Measurements from ENCODE around the gene PDE1A.

Gene PDE1A

GRCh38 chr2:182115258-182115657, 311.6 kb downstream of the PDE1A start:
- Histone ChIP-seq H3K9me3 (ENCODE audit: control insufficient read depth, insufficient read depth, low read length) (no peaks in the 10 kb centered on the region), H3K4me1 (ENCODE audit: control insufficient read depth, insufficient read depth, low read length) (no peaks in the 10 kb centered on the region), H3K4me3 (ENCODE audit: low read depth, low read length) (no peak overlapping the region), H3K27me3 (ENCODE audit: control insufficient read depth, insufficient read depth, low read length) (no peaks in the 10 kb centered on the region), H3K9ac (ENCODE audit: low read depth, low read length) (no peak overlapping the region), H3K36me3 (ENCODE audit: control insufficient read depth, insufficient read depth, low read length) (no peaks in the 10 kb centered on the region)

GRCh38 chr2:182113334-182113733, 313.5 kb downstream of the PDE1A start:
- Histone ChIP-seq H3K36me3 (ENCODE audit: control insufficient read depth, insufficient read depth, low read length) (no peaks in the 10 kb centered on the region), H3K9ac (ENCODE audit: low read depth, low read length) (no peak overlapping the region), H3K27me3 (ENCODE audit: control insufficient read depth, insufficient read depth, low read length) (no peaks in the 10 kb centered on the region), H3K9me3 (ENCODE audit: control insufficient read depth, insufficient read depth, low read length) (no peaks in the 10 kb centered on the region), H3K4me1 (ENCODE audit: control insufficient read depth, insufficient read depth, low read length) (no peaks in the 10 kb centered on the region), H3K4me3 (ENCODE audit: low read depth, low read length) (no peak overlapping the region)

- H3K9me3 ChIP-seq (ENCODE audit: control insufficient read depth, insufficient read depth, low read length): no peaks in the 10 kb centered on the region
- no peaks in the 10 kb centered on the region for H3K4me1 ChIP-seq (ENCODE audit: control insufficient read depth, insufficient read depth, low read length)
- no peak overlapping the region for H3K9ac ChIP-seq (ENCODE audit: low read depth, low read length)
- no peaks in the 10 kb centered on the region for H3K27me3 ChIP-seq (ENCODE audit: control insufficient read depth, insufficient read depth, low read length)
- H3K36me3 ChIP-seq (ENCODE audit: control insufficient read depth, insufficient read depth, low read length): no peaks in the 10 kb centered on the region
- no peak overlapping the region for H3K4me3 ChIP-seq (ENCODE audit: low read depth, low read length)
These were observed 316.5 kb downstream of the PDE1A start for GRCh38 chr2:182110347-182110746.

GRCh38 chr2:182103526-182103925, 323.3 kb downstream of the PDE1A start:
- Histone ChIP-seq H3K9ac (ENCODE audit: low read depth, low read length) (no peak overlapping the region), H3K9me3 (ENCODE audit: control insufficient read depth, insufficient read depth, low read length) (no peaks in the 10 kb centered on the region), H3K27me3 (ENCODE audit: control insufficient read depth, insufficient read depth, low read length) (no peaks in the 10 kb centered on the region), H3K4me1 (ENCODE audit: control insufficient read depth, insufficient read depth, low read length) (no peaks in the 10 kb centered on the region), H3K36me3 (ENCODE audit: control insufficient read depth, insufficient read depth, low read length) (no peaks in the 10 kb centered on the region), H3K4me3 (ENCODE audit: low read depth, low read length) (no peak overlapping the region)

GRCh38 chr2:182101263-182101662, 325.6 kb downstream of the PDE1A start:
- no peaks in the 10 kb centered on the region for H3K36me3 ChIP-seq (ENCODE audit: control insufficient read depth, insufficient read depth, low read length)
- H3K4me1 ChIP-seq (ENCODE audit: control insufficient read depth, insufficient read depth, low read length): no peaks in the 10 kb centered on the region
- H3K9ac ChIP-seq (ENCODE audit: low read depth, low read length): no peak overlapping the region
- no peak overlapping the region for H3K4me3 ChIP-seq (ENCODE audit: low read depth, low read length)
- H3K27me3 ChIP-seq (ENCODE audit: control insufficient read depth, insufficient read depth, low read length): no peaks in the 10 kb centered on the region
- H3K9me3 ChIP-seq (ENCODE audit: control insufficient read depth, insufficient read depth, low read length): no peaks in the 10 kb centered on the region

- H3K4me1 ChIP-seq (ENCODE audit: control insufficient read depth, insufficient read depth, low read length): no peaks in the 10 kb centered on the region
- H3K27me3 ChIP-seq (ENCODE audit: control insufficient read depth, insufficient read depth, low read length): no peaks in the 10 kb centered on the region
- H3K9ac ChIP-seq (ENCODE audit: low read depth, low read length): no peak overlapping the region
- no peaks in the 10 kb centered on the region for H3K9me3 ChIP-seq (ENCODE audit: control insufficient read depth, insufficient read depth, low read length)
- H3K4me3 ChIP-seq (ENCODE audit: low read depth, low read length): no peak overlapping the region
- H3K36me3 ChIP-seq (ENCODE audit: control insufficient read depth, insufficient read depth, low read length): no peaks in the 10 kb centered on the region
These were observed 328.2 kb downstream of the PDE1A start for GRCh38 chr2:182098648-182099047.

GRCh38 chr2:182097571-182098164, 329.2 kb downstream of the PDE1A start:
- H3K36me3 ChIP-seq (ENCODE audit: control insufficient read depth, insufficient read depth, low read length): no peaks in the 10 kb centered on the region
- no peaks in the 10 kb centered on the region for H3K27me3 ChIP-seq (ENCODE audit: control insufficient read depth, insufficient read depth, low read length)
- no peaks in the 10 kb centered on the region for H3K4me1 ChIP-seq (ENCODE audit: control insufficient read depth, insufficient read depth, low read length)
- H3K4me3 ChIP-seq (ENCODE audit: low read depth, low read length): no peak overlapping the region
- no peak overlapping the region for H3K9ac ChIP-seq (ENCODE audit: low read depth, low read length)
- H3K9me3 ChIP-seq (ENCODE audit: control insufficient read depth, insufficient read depth, low read length): no peaks in the 10 kb centered on the region

- Histone ChIP-seq H3K4me1 (ENCODE audit: control insufficient read depth, insufficient read depth, low read length) (no peaks in the 10 kb centered on the region), H3K36me3 (ENCODE audit: control insufficient read depth, insufficient read depth, low read length) (no peaks in the 10 kb centered on the region), H3K27me3 (ENCODE audit: control insufficient read depth, insufficient read depth, low read length) (no peaks in the 10 kb centered on the region)
These were observed 336.4 kb downstream of the PDE1A start for GRCh38 chr2:182090486-182090885.

More at GRCh38 chr2:182090486-182090885, 336.4 kb downstream of the PDE1A start:
- Histone ChIP-seq H3K9me3 (ENCODE audit: control insufficient read depth, insufficient read depth, low read length) (no peaks in the 10 kb centered on the region), H3K4me3 (ENCODE audit: low read depth, low read length) (no peak overlapping the region), H3K9ac (ENCODE audit: low read depth, low read length) (no peak overlapping the region)
